GM12872 (cell line): ENCODE measurements around the gene RBCK1.

Experiments used
- CTCF ChIP-seq: IDR thresholded peaks from 3 replicates; pipeline ENCODE4 v1.5.1; 2011; ENCODE audit warnings: low read depth, mild to moderate bottlenecking, low read length, moderate library complexity; ENCODE audit not compliant: insufficient read depth

The RBCK1 gene

GRCh38 chr20:481167-481566 is 73.1 kb downstream of the RBCK1 start:
- TF ChIP-seq CTCF, result no peak
